HG02884 (cell line): Measurements from ENCODE around the gene HS6ST1.
"Not testable (repeated sequence)": the region's sequence is repeated elsewhere in the genome, so short reads cannot be mapped to it uniquely, and the experiment has no call there.

Experiments used
- ATAC-seq: cut with Tn5 transposase; IDR thresholded peaks from one replicate; pipeline ENCODE4 v1.9.1; 2021; ENCODE audit warnings: mild to moderate bottlenecking, moderate library complexity; ENCODE audit not compliant: unreplicated experiment

Gene HS6ST1

GRCh38 chr2:128269990-128270671, 48.5 kb downstream of the HS6ST1 start:
- ATAC-seq = no peak

GRCh38 chr2:128269063-128269989, 49.3 kb downstream of the HS6ST1 start:
- no peak for ATAC-seq

- not testable (repeated sequence) for ATAC-seq
Measured at GRCh38 chr2:128268611-128269010, 50.1 kb downstream of the HS6ST1 start.

- not testable (repeated sequence) for ATAC-seq
Measured at GRCh38 chr2:128268145-128268544, 50.5 kb downstream of the HS6ST1 start.

- not testable (repeated sequence) for ATAC-seq
Measured at GRCh38 chr2:128267649-128268048, 51.0 kb downstream of the HS6ST1 start.

- ATAC-seq = not testable (repeated sequence)
Measured at GRCh38 chr2:128267197-128267596, 51.5 kb downstream of the HS6ST1 start.

GRCh38 chr2:128266463-128266862, 52.2 kb downstream of the HS6ST1 start:
- ATAC-seq = not testable (repeated sequence)

- ATAC-seq = not testable (repeated sequence)
Measured at GRCh38 chr2:128265608-128265993, 53.1 kb downstream of the HS6ST1 start.

GRCh38 chr2:128264881-128265607, 53.6 kb downstream of the HS6ST1 start:
- no peak for ATAC-seq

- no peak for ATAC-seq
Measured at GRCh38 chr2:128263902-128264331, 54.8 kb downstream of the HS6ST1 start.

- no peak for ATAC-seq
Measured at GRCh38 chr2:128262315-128263253, 56.1 kb downstream of the HS6ST1 start.

GRCh38 chr2:128261245-128262128, 57.2 kb downstream of the HS6ST1 start:
- ATAC-seq = no peak

GRCh38 chr2:128260239-128261138, 58.2 kb downstream of the HS6ST1 start:
- ATAC-seq = no peak

GRCh38 chr2:128259585-128259984, 59.1 kb downstream of the HS6ST1 start:
- ATAC-seq = no peak

- no peak for ATAC-seq
Measured at GRCh38 chr2:128258218-128258617, 60.5 kb downstream of the HS6ST1 start.

GRCh38 chr2:128252501-128252900, 66.2 kb downstream of the HS6ST1 start:
- no peak for ATAC-seq

GRCh38 chr2:128252086-128252485, 66.6 kb downstream of the HS6ST1 start:
- not testable (repeated sequence) for ATAC-seq
